Activated CD4-positive, alpha-beta T cell treated with anti-CD3 and anti-CD28 coated beads, Interleukin-10, Interleukin-2, amounts not matched to agents 100 ng/mL and 50 ng/mL, durations not matched to agents 16 hours and 8 hours (primary cell): ENCODE results near the gene DNAJA4.

ENCODE experiments used
- DNase-seq: peaks from one replicate; pipeline ENCODE4 v3.0.0-alpha.2; 2020

DNAJA4 gene

GRCh38 chr15:78264304-78265136 lies at the start of gene DNAJA4:
Gene DNAJA4, plus strand, starts transcription at chr15:78264562. Its CDS starts 202 bp downstream, at chr15:78264764.
- DNase-seq = peak; percentile 72

- DNase-seq = no peak
These were observed 47.9 kb upstream of the DNAJA4 start for GRCh38 chr15:78216276-78217104.

- no peak for DNase-seq
These were observed 43.6 kb upstream of the DNAJA4 start for GRCh38 chr15:78220713-78221112.

- DNase-seq = no peak
These were observed 41.5 kb upstream of the DNAJA4 start for GRCh38 chr15:78222745-78223395.

GRCh38 chr15:78223396-78224022 lies 40.9 kb upstream of the DNAJA4 start:
- no peak for DNase-seq

- DNase-seq = peak; percentile 29
These were observed 40.3 kb upstream of the DNAJA4 start for GRCh38 chr15:78224023-78224411.

- peak; percentile 86 for DNase-seq
These were observed 38.4 kb upstream of the DNAJA4 start for GRCh38 chr15:78225783-78226541.

GRCh38 chr15:78228356-78228996 lies 35.9 kb upstream of the DNAJA4 start:
- DNase-seq = no peak

- DNase-seq = no peak
These were observed 34.6 kb upstream of the DNAJA4 start for GRCh38 chr15:78229431-78230406.

- no peak for DNase-seq
These were observed 31.4 kb upstream of the DNAJA4 start for GRCh38 chr15:78232951-78233350.

GRCh38 chr15:78233496-78233895 lies 30.9 kb upstream of the DNAJA4 start:
- no peak for DNase-seq

GRCh38 chr15:78234515-78235040 lies 29.8 kb upstream of the DNAJA4 start, which contains the start of gene ACSBG1:
Gene ACSBG1, minus strand, starts transcription at chr15:78234565. Its CDS starts 64 bp downstream, at chr15:78234501.
- peak; percentile 18 for DNase-seq

GRCh38 chr15:78236491-78236890 lies 27.9 kb upstream of the DNAJA4 start:
- no peak for DNase-seq

GRCh38 chr15:78237146-78237545 lies 27.2 kb upstream of the DNAJA4 start:
- no peak for DNase-seq

GRCh38 chr15:78239811-78240210 lies 24.6 kb upstream of the DNAJA4 start:
- no peak for DNase-seq

- peak; percentile 87 for DNase-seq
These were observed 23.3 kb upstream of the DNAJA4 start for GRCh38 chr15:78241017-78241416.

- peak; percentile 24 for DNase-seq
These were observed 22.2 kb upstream of the DNAJA4 start for GRCh38 chr15:78242128-78242527.

GRCh38 chr15:78243058-78243457 lies 21.3 kb upstream of the DNAJA4 start:
- no peak for DNase-seq

- DNase-seq = no peak
These were observed 20.8 kb upstream of the DNAJA4 start for GRCh38 chr15:78243491-78243941.

- no peak for DNase-seq
These were observed 20.3 kb upstream of the DNAJA4 start for GRCh38 chr15:78244101-78244500.
